GM06990 (cell line): ENCODE measurements around the gene USP20.
A peak's percentile ranks its signal among the peaks of the same experiment; 100 is the strongest.

Experiments
- DNase-seq: peaks from one replicate; pipeline ENCODE4 v3.0.0-alpha.2; 2011; ENCODE audit not compliant: insufficient read length; ENCODE audit errors: extremely low read depth
- H3K27me3 ChIP-seq: replicated peaks from 2 replicates; pipeline ENCODE4 v1.6.0; 2011; ENCODE audit warnings: low read length; ENCODE audit not compliant: control insufficient read depth, insufficient read depth
- H3K36me3 ChIP-seq: 2 replicates; pipeline ENCODE4 v1.5.1; 2011; ENCODE audit warnings: low read length; ENCODE audit not compliant: control insufficient read depth, insufficient read depth
- H3K4me3 ChIP-seq: replicated peaks from 2 replicates; pipeline ENCODE4 v1.5.1; 2011; ENCODE audit warnings: low read depth, mild to moderate bottlenecking, control low read depth, low read length
- TF ChIP-seq, protein P1 (sequence below): IDR thresholded peaks from 2 replicates; pipeline ENCODE4 v1.5.1; 2011; ENCODE audit warnings: low read length, control low read depth, mild to moderate bottlenecking, inconsistent platforms; ENCODE audit not compliant: insufficient read depth, poor library complexity, severe bottlenecking

Gene USP20

DNA sequence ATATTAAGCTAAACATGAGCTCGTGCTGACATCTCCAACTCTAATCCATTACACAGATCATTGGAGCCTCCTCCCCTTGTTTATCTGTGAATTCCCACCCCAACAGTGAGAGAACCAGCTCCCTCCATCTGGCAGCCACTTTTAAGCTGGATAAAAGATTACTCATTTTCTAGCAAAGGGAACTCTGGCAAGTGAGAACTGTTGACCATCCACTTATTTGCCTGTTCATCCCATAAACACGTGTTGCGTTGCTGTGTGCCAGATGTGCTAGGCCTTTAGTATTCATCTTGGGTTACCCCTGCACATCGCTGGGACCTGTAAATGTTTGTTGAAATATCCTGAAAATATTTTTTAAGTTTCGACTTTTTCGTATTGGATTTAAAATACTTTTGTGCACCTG is 8.9 kb upstream of the USP20 start:
- TF ChIP-seq, protein P1, sequence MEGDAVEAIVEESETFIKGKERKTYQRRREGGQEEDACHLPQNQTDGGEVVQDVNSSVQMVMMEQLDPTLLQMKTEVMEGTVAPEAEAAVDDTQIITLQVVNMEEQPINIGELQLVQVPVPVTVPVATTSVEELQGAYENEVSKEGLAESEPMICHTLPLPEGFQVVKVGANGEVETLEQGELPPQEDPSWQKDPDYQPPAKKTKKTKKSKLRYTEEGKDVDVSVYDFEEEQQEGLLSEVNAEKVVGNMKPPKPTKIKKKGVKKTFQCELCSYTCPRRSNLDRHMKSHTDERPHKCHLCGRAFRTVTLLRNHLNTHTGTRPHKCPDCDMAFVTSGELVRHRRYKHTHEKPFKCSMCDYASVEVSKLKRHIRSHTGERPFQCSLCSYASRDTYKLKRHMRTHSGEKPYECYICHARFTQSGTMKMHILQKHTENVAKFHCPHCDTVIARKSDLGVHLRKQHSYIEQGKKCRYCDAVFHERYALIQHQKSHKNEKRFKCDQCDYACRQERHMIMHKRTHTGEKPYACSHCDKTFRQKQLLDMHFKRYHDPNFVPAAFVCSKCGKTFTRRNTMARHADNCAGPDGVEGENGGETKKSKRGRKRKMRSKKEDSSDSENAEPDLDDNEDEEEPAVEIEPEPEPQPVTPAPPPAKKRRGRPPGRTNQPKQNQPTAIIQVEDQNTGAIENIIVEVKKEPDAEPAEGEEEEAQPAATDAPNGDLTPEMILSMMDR, result no peak
- no peaks in the 10 kb centered on the region for H3K27me3 ChIP-seq
- H3K36me3 ChIP-seq, result peaks cover 5% of the 10 kb centered on the region
- no peak overlapping the region for H3K4me3 ChIP-seq
- DNase-seq, result no peak

DNA sequence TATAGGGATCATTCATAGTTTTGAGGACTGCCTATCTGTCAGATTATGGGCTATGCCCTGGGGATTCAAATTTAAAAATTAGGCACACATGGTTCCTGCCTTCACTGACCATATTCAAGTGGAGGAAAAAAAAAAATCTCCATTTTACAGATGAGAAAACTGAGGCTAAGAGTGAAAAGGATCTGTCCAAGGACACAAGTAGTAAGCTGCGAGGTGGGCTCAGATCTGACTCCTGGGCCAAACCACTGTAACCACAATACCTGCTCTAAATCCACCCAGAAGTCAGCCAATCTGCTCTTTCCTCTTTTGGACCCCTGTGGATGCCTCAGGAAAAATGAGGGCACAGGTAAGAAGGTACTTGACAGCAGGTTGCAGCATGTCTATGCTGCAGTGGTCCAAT is 8.5 kb upstream of the USP20 start:
- no peak for DNase-seq
- Histone ChIP-seq H3K4me3 (no peak overlapping the region), H3K36me3 (peaks cover 7% of the 10 kb centered on the region), H3K27me3 (no peaks in the 10 kb centered on the region)
- TF ChIP-seq, protein P1, result no peak

DNA sequence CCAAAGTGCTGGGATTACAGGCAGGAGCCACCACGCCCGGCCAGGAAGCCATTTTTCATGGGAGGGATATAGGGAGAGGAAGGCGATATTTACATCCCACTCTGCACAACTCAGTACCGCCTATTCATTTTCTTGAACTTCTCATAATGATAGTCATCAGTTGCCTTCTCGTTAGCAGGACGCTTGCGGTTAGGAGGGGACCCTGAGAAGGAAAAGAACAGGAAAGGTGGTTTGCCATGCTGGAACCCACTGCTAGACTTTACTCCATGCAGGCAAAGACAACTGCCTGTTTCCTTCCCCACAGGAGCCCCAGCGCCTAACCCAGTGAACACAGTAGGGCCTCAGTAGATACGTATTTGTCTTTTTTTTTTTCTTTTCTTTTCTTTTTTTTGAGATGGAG is 7.2 kb upstream of the USP20 start:
- Histone ChIP-seq H3K36me3 (peaks cover 7% of the 10 kb centered on the region), H3K4me3 (no peak overlapping the region), H3K27me3 (no peaks in the 10 kb centered on the region)
- TF ChIP-seq, protein P1, result no peak
- DNase-seq, result no peak

DNA sequence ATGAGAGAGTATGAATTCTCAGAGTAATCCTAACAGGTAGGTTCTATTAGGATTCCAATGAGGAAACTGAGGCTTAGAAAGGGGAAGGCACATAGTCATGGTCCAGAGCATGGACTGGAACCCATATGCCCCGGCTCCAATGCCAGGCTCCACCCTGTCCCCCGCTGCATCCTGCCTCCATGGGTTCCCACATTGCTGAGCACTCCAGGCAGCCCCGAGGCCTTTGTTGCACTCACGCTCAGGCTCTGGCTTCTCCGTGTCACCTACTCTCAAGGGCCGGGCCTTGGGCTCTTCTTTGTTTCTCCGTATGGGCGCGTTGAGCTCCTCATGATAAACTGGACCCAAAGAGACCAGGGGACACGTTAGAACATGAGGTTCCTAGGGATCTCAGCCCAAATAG is 6.3 kb upstream of the USP20 start:
- no peak for DNase-seq
- Histone ChIP-seq H3K4me3 (no peak overlapping the region), H3K36me3 (peaks cover 7% of the 10 kb centered on the region), H3K27me3 (no peaks in the 10 kb centered on the region)
- TF ChIP-seq, protein P1, result no peak

DNA sequence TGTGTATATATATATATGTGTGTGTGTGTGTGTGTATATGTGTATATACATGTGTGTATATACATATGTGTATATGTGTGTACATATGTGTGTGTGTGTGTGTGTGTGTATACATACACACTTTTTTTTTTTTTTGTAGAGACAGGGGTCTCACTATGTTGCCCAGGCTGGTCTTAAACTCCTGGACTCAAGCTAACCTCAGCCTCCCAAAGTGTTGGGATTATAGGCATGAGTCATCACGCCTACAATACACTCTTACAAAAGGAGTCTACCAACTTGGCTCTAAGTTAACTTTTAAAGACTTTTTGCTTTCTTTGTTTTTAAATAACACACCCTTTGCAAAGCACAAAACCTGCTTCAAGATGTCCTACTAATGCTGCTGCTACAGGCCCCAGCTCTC is 2.3 kb upstream of the USP20 start:
- peaks cover 7% of the 10 kb centered on the region for H3K36me3 ChIP-seq
- DNase-seq, result no peak
- no peak overlapping the region for H3K4me3 ChIP-seq
- TF ChIP-seq, protein P1, result no peak
- H3K27me3 ChIP-seq, result no peaks in the 10 kb centered on the region

DNA sequence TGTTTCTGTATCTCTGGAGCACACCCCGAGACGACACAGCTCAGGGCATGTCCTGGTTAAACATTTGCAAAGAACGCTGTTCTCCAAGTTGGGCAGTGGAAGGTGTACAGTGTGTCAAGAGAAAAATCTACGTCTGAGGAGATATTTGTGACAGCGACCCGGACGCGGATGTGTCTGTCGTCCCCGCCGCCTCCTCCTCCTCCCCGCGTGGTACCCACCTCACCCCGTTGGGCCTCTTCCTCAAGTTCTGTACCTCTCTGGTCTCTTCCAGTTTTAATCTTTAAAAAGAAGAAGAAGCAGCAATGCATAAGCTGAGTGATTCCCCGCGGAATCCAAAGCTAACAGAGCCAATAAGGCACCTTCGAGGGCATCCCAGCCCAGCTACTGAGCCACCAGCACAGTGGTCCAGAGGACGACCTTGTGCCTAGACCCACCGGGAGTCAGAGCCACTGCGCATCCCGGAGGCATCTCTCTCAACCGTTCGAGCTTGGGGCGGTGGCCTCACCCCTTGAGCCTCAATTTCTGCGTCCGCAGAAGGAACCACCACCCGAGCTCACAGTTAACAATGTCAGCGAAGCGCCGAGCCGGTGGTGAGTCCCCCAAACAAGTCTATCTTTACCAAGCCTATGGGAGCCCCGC is 650 bp upstream of the USP20 start:
- peak overlapping the region; percentile 83 for H3K4me3 ChIP-seq
- DNase-seq, result no peak
- peaks cover 4% of the 10 kb centered on the region for H3K36me3 ChIP-seq
- TF ChIP-seq, protein P1, result no peak
- H3K27me3 ChIP-seq, result no peaks in the 10 kb centered on the region
